ENCODE measurements around the gene SMIM1. TPM values are rescaled to one million over a fixed set of nuclear protein-coding genes. Genes with fewer than 3 reads are reported as not detected.

SMIM1 gene
- polyA plus RNA-seq, 3 donors: 1.1 to 2.7 (median 1.4) TPM

DNA sequence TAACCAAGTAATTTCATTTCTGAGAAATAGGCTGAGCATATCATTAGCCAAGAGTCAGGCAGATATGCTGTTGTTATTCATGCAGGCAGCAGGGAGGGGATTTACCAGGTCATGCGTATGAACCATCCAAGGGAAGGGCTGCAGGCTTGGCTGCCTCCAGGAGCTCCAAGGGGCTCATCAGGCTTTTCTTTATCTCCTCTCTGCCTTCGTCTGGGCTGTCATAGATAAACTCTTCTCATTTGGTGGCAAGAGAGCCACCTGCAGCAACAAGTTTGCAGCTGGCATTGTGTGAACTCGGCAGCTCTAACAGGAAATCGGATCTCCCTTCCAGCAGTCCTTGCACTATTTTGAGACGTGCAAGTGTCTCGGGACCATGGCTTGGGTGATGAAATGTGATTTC, 12.8 kb upstream of the SMIM1 start:
- H3K9me3 Mint-ChIP-seq: peaks cover 0 to 11% (median 4%) of the 10 kb centered on the region in 7 donors
- 86% methylated on average over 2 of the region's 6 CpGs for WGBS (ENCODE audit: insufficient coverage)
- no peaks in the 10 kb centered on the region for H3K9me3 ChIP-seq (replicated peaks in 1 of 2; ENCODE audit: control insufficient read depth in 1 of 2, insufficient read depth in 1 of 2, low read length in 2 of 2)
- H4K20me1 ChIP-seq (ENCODE audit: insufficient read depth, low read length): no peaks in the 10 kb centered on the region
- TF ChIP-seq, protein P1, sequence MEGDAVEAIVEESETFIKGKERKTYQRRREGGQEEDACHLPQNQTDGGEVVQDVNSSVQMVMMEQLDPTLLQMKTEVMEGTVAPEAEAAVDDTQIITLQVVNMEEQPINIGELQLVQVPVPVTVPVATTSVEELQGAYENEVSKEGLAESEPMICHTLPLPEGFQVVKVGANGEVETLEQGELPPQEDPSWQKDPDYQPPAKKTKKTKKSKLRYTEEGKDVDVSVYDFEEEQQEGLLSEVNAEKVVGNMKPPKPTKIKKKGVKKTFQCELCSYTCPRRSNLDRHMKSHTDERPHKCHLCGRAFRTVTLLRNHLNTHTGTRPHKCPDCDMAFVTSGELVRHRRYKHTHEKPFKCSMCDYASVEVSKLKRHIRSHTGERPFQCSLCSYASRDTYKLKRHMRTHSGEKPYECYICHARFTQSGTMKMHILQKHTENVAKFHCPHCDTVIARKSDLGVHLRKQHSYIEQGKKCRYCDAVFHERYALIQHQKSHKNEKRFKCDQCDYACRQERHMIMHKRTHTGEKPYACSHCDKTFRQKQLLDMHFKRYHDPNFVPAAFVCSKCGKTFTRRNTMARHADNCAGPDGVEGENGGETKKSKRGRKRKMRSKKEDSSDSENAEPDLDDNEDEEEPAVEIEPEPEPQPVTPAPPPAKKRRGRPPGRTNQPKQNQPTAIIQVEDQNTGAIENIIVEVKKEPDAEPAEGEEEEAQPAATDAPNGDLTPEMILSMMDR (IDR thresholded peaks at IDR 0.05): no peak
- no peaks in the 10 kb centered on the region for H3K36me3 Mint-ChIP-seq
- no peaks in the 10 kb centered on the region for H3K79me2 ChIP-seq (ENCODE audit: insufficient read depth, low read length)
- intact Hi-C loops (cut with micrococcal nuclease): no loop called here
- no peaks in the 10 kb centered on the region for H3K4me1 Mint-ChIP-seq
- no peaks in the 10 kb centered on the region for H3K36me3 ChIP-seq (replicated peaks in 1 of 2; ENCODE audit: control insufficient read depth in 1 of 2, insufficient read depth in 2 of 2, low read length in 2 of 2)
- no peak for DNase-seq
- H3K27ac Mint-ChIP-seq: no peak overlapping the region
- H3K27me3 ChIP-seq (ENCODE audit: control insufficient read depth in 2 of 2, insufficient read depth in 2 of 2, low read length in 2 of 2): peaks cover 0 to 7% of the 10 kb centered on the region in 2 donors
- no peak overlapping the region for H2AFZ ChIP-seq (ENCODE audit: insufficient read depth, low read depth, low read length, poor library complexity, severe bottlenecking)
- H3K4me3 Mint-ChIP-seq: no peak overlapping the region
- no peaks in the 10 kb centered on the region for H3K4me1 ChIP-seq (ENCODE audit: control insufficient read depth in 1 of 2, insufficient read depth in 2 of 2, low read length in 2 of 2)
- H3K4me2 ChIP-seq (replicated peaks; ENCODE audit: extremely low read depth, low read length, poor library complexity, severe bottlenecking): no peak overlapping the region
- no peak overlapping the region for H3K27ac ChIP-seq (ENCODE audit: low read depth in 1 of 2, low read length in 2 of 2)
- no peak overlapping the region for H3K9ac ChIP-seq (ENCODE audit: insufficient read depth, low read length, poor library complexity, severe bottlenecking)
- H3K4me3 ChIP-seq (replicated peaks in 1 of 3; ENCODE audit: low read depth in 2 of 3, low read length in 3 of 3): no peak overlapping the region
- peaks cover 5 to 20% (median 6%) of the 10 kb centered on the region in 3 donors for H3K27me3 Mint-ChIP-seq (ENCODE audit: low read depth in 3 of 3)

DNA sequence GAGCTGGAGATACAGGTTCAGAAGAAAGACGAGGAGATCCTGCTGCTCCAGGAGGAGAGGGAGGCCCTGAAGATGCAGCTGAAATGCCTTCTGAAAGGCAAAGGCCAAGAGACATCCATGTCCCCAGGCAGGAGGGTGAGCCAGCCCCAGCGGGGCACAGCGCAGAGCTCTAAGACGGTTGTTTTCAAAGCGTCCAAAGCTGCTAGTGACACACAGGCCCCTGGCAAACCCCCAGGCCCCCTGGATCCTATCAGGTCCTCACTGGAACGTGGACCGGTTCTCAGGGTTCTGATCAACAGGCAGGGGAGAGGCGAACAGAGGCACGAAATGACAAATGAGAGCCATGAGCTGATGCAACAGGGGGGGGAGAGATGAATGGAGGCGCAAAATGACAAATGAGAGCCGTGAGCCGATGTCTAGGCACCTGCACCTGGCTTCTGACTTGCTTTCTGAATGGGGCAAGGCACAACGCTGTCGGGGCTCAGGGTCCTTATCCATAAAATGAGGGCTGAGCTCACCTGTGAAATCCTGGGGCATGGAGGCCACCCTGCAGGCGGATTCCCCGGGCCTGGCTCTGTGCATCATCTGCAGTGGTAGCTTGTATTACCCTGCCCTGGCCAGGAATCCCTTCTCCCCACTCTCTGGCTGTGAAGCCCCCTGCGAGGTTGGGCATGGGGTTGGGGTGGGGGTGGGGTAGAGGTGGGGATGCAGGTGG, 11.1 kb upstream of the SMIM1 start:
- no peaks in the 10 kb centered on the region for H3K36me3 ChIP-seq (replicated peaks in 1 of 2; ENCODE audit: control insufficient read depth in 1 of 2, insufficient read depth in 2 of 2, low read length in 2 of 2)

More for the DNA sequence above, 11.1 kb upstream of the SMIM1 start:
- no peak overlapping the region for H3K9ac ChIP-seq (ENCODE audit: insufficient read depth, low read length, poor library complexity, severe bottlenecking)
- no peaks in the 10 kb centered on the region for H3K36me3 Mint-ChIP-seq
- no peak overlapping the region for H3K4me3 ChIP-seq (replicated peaks in 1 of 3; ENCODE audit: low read depth in 2 of 3, low read length in 3 of 3)
- H3K79me2 ChIP-seq (ENCODE audit: insufficient read depth, low read length): no peaks in the 10 kb centered on the region
- H3K4me1 ChIP-seq (ENCODE audit: control insufficient read depth in 1 of 2, insufficient read depth in 2 of 2, low read length in 2 of 2): no peaks in the 10 kb centered on the region
- H4K20me1 ChIP-seq (ENCODE audit: insufficient read depth, low read length): no peaks in the 10 kb centered on the region
- H2AFZ ChIP-seq (ENCODE audit: insufficient read depth, low read depth, low read length, poor library complexity, severe bottlenecking): no peak overlapping the region
- no peak overlapping the region for H3K4me2 ChIP-seq (replicated peaks; ENCODE audit: extremely low read depth, low read length, poor library complexity, severe bottlenecking)
- no peak overlapping the region for H3K27ac ChIP-seq (ENCODE audit: low read depth in 1 of 2, low read length in 2 of 2)
- H3K9me3 Mint-ChIP-seq: peaks cover 0 to 11% (median 4%) of the 10 kb centered on the region in 7 donors
- intact Hi-C loops (cut with micrococcal nuclease): no loop called here
- H3K27ac Mint-ChIP-seq: peak overlapping the region in 2 of 7 donors; percentile 41 to 61
- H3K9me3 ChIP-seq (replicated peaks in 1 of 2; ENCODE audit: control insufficient read depth in 1 of 2, insufficient read depth in 1 of 2, low read length in 2 of 2): no peaks in the 10 kb centered on the region
- TF ChIP-seq, protein P1 (IDR thresholded peaks at IDR 0.05): no peak
- no peak overlapping the region for H3K4me3 Mint-ChIP-seq
- H3K27me3 Mint-ChIP-seq (ENCODE audit: low read depth in 3 of 3): peaks cover 2 to 15% (median 6%) of the 10 kb centered on the region in 3 donors
- no peaks in the 10 kb centered on the region for H3K4me1 Mint-ChIP-seq
- no peak for DNase-seq
- WGBS (ENCODE audit: insufficient coverage): 94% methylated on average over 14 of the region's 17 CpGs
- peaks cover 0 to 7% of the 10 kb centered on the region in 2 donors for H3K27me3 ChIP-seq (ENCODE audit: control insufficient read depth in 2 of 2, insufficient read depth in 2 of 2, low read length in 2 of 2)
